Thyroid gland (tissue), 4 donors: ENCODE measurements around the gene KLHL17. TPM values are rescaled to one million over a fixed set of nuclear protein-coding genes. Genes with fewer than 3 reads are reported as not detected.
A peak's percentile ranks its signal among the peaks of the same experiment; 100 is the strongest.
"Not testable (repeated sequence)": the region's sequence is repeated elsewhere in the genome, so short reads cannot be mapped to it uniquely, and the experiment has no call there.

Experiments
- DNase-seq, 2 donors: peaks; one replicate each; pipeline ENCODE4 v3.0.0-alpha.2; 2019
- H3K27ac ChIP-seq, 3 donors: fragments of 200-600 bp; sonication (generic); 1 replicate in 2 of 3; 2 replicates in 1 of 3; pipeline ENCODE4 v1.5.1; 2016 to 2019; ENCODE audit warnings: mild to moderate bottlenecking in 1 of 3, moderate library complexity in 1 of 3
- H3K27me3 ChIP-seq: fragments of 200-600 bp; sonication (generic); one replicate; pipeline ENCODE4 v1.5.1; 2019
- H3K36me3 ChIP-seq, 2 donors: fragments of 200-600 bp; sonication (generic); one replicate each; pipeline ENCODE4 v1.5.1; 2016 to 2019
- H3K4me1 ChIP-seq, 2 donors: fragments of 200-600 bp; sonication (generic); one replicate each; pipeline ENCODE4 v1.5.1; 2017 to 2019
- H3K4me3 ChIP-seq, 3 donors: fragments of 200-600 bp; sonication (generic); replicated peaks in 1 of 3; 1 replicate in 2 of 3; 2 replicates in 1 of 3; pipeline ENCODE4 v1.5.1; 2016; ENCODE audit warnings: mild to moderate bottlenecking in 1 of 3
- H3K9me3 ChIP-seq: fragments of 200-600 bp; sonication (generic); one replicate; pipeline ENCODE4 v1.5.1; 2017
- CTCF ChIP-seq, 6 experiments: fragments of 200-600 bp in 3 of 6; fragments of 450-650 bp in 3 of 6; sonication (generic) in 3 of 6; IDR thresholded peaks; one replicate each; pipeline ENCODE4 v1.5.1; 2016 to 2019; ENCODE audit warnings: antibody characterized with exemption in 6 of 6, mild to moderate bottlenecking in 2 of 6, inconsistent platforms in 1 of 6, moderate library complexity in 1 of 6
- POLR2A ChIP-seq, 2 donors: fragments of 450-650 bp; IDR thresholded peaks; one replicate each; pipeline ENCODE4 v1.6.1; 2017; ENCODE audit warnings: antibody characterized with exemption in 2 of 2, mild to moderate bottlenecking in 2 of 2, moderate library complexity in 1 of 2
- WGBS, 2 donors: methylation state at CpG; one replicate each; pipeline ENCODE4 v1.1.5; 2017; 5-methylcytosine and 5-hydroxymethylcytosine counted together
- intact Hi-C: fragments of 100-400 bp; cut with DNase I; formaldehyde crosslinking; loops from one replicate; pipeline ENCODE4 v1.15.1; 2023
- total RNA-seq, 4 donors: library from RNA; depleted of rRNA; stranded (reverse); fragments of >200 nt; gene quantifications; one replicate each; pipeline ENCODE4 v1.2.3, GENCODE V29; 2016

KLHL17 gene
- total RNA-seq, 4 donors from 2014 or later: 3.4 to 10.9 (median 10.3) TPM

GRCh38 chr1:974293-974640 lies 13.9 kb downstream of the KLHL17 start:
- Histone ChIP-seq H3K27me3 (peaks cover 6% of the 10 kb centered on the region), H3K36me3 (no peaks in the 10 kb centered on the region), H3K4me1 (peaks cover 5 to 20% of the 10 kb centered on the region in 2 donors), H3K27ac (no peak overlapping the region), H3K4me3 (no peak overlapping the region), H3K9me3 (no peaks in the 10 kb centered on the region)
- DNase-seq: no peak
- 73 to 96% methylated on average over 6 to 11 of the region's 11 CpGs for WGBS, 2 donors
- TF ChIP-seq CTCF (IDR thresholded peaks at IDR 0.05): no peak
- intact Hi-C loops: loop anchor here (5.0 to 10.0 kb wide), 2 partner anchors 72 to 321 kb away; no protein-coding TSS in a partner anchor

DNA sequence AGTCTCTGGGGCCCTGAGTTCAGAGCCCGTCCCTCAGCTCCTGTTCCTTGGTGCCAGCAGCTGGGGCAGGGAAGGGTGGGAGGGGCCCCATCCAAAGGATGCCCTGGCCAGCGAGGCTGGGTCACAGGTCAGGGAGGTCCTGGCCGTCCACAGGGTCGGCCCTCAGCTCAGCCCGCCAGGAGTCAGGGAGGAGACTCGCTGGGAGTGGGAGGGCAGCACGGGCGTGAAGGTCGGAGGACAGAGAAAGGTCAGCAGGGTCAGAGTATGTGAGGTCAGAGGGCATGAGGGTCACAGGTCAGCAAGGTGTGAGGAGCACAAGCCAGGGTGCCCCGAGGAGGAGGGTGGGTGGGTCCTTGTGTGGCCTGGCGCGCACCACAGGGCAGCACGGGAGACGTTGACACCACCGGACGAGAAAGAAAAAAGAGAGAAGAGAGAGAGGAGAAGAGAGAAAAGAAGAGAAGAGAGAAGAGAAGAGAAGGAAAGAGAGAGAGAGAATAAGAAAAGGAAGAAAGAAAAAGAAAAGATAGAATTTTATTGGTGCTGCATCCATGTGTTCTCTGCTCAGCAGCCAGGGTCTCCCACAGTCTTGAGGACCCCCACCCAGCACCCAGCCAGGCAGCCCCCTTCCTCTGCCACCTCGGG lies 14.4 kb downstream of the KLHL17 start:
- Histone ChIP-seq H3K4me1 (peaks cover 5 to 20% of the 10 kb centered on the region in 2 donors), H3K27me3 (peaks cover 6% of the 10 kb centered on the region), H3K9me3 (no peaks in the 10 kb centered on the region), H3K27ac (no peak overlapping the region), H3K4me3 (no peak overlapping the region), H3K36me3 (no peaks in the 10 kb centered on the region)
- no peak for TF ChIP-seq POLR2A (IDR thresholded peaks at IDR 0.05)
- no peak for TF ChIP-seq CTCF (IDR thresholded peaks at IDR 0.05)
- 74 to 76% methylated on average over 15 of the region's 17 CpGs for WGBS, 2 donors
- intact Hi-C loops: loop anchor here (5.0 to 10.0 kb wide), 2 partner anchors 73 to 320 kb away; no protein-coding TSS in a partner anchor
- DNase-seq: no peak

DNA sequence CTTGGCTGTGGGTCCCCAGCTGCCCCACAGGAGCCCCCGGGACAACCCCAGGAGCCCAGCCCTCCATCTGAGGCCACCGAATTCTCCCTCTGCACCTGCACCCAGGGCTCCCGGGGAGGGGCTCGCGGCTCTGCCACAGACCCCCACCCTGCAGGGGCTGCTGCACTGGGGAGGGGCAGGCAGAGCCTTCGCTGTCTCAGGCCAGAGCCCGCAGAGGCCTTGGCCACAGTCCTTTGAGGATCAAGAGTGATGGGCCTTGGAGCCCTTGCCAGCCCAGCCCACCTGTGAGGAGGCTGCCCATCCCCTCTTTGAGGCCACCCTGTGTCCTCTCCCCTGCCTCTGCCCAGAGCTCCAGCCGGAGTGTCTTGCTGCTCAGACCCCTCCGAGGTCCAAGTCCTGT lies 15.0 kb downstream of the KLHL17 start:
- Histone ChIP-seq H3K27me3 (peaks cover 6% of the 10 kb centered on the region), H3K4me1 (peaks cover 5 to 20% of the 10 kb centered on the region in 2 donors), H3K36me3 (no peaks in the 10 kb centered on the region), H3K4me3 (no peak overlapping the region), H3K27ac (no peak overlapping the region), H3K9me3 (no peaks in the 10 kb centered on the region)
- WGBS, 2 donors: 75 to 81% methylated on average over 2 of the region's 9 CpGs
- no peak for TF ChIP-seq POLR2A (IDR thresholded peaks at IDR 0.05)
- TF ChIP-seq CTCF (IDR thresholded peaks at IDR 0.05): no peak
- intact Hi-C loops: loop anchor here (10.0 kb wide), 1 partner anchor 319 kb away; no protein-coding TSS in a partner anchor
- no peak for DNase-seq

DNA sequence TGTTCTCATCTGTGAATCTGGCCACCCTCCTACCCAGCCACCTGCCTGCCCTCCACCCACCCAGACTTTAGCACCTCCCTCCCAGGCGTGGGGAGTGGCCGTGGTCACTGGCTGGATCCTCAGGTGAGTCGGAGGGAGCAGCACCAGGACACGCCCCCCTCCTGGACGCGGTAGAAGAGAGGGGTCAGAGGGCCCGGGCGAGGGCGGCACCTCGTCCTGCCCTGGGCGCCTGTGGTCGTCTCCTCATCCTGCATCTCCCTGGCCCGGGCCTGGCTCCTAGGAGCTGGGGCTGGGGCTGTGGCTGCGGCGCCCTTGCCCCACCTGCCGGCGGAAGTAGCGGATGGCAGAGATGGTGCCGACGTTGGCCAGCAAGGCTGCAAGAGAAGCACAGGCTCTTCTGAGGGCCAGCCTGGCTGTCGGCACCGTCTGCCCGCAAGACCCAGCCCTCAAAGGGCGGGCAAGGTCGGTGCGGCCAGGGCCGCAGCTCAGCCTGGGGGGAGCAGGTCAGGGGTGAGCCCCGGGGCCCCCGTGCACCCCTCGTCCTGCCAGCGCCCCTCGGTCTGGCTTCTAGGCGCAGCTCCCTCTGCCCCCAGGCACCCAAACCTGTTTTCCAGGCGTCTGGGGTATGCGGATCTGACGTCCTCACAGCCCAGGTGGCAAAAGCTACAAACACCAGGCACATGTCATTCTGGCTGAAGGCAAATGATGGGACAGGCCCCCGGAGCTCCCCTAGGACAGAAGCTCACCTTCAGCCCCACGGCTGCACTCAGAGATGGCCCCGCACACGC lies 15.7 kb downstream of the KLHL17 start:
- Histone ChIP-seq H3K4me1 (peaks cover 5 to 20% of the 10 kb centered on the region in 2 donors), H3K36me3 (no peaks in the 10 kb centered on the region), H3K4me3 (no peak overlapping the region), H3K27ac (no peak overlapping the region), H3K27me3 (peaks cover 4% of the 10 kb centered on the region), H3K9me3 (no peaks in the 10 kb centered on the region)
- TF ChIP-seq CTCF (IDR thresholded peaks at IDR 0.05) (peak in 5 of 6 experiments; percentile 32 to 74 (median 54)), POLR2A (IDR thresholded peaks at IDR 0.05) (no peak)
- intact Hi-C loops: loop anchor here (10.0 kb wide), 1 partner anchor 319 kb away; no protein-coding TSS in a partner anchor
- 4 to 5% methylated on average over 11 to 22 of the region's 40 CpGs for WGBS, 2 donors
- DNase-seq: peak; percentile 71 to 73

DNA sequence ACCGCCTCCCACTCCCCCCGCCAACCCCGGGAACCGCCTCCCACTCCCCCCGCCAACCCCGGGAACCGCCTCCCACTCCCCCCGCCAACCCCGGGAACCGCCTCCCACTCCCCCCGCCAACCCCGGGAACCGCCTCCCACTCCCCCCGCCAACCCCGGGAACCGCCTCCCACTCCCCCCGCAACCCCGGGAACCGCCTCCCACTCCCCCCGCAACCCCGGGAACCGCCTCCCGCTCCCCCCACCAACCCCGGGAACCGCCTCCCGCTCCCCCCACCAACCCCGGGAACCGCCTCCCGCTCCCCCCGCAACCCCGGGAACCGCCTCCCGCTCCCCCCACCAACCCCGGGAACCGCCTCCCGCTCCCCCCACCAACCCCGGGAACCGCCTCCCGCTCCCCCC lies 16.4 kb downstream of the KLHL17 start:
- intact Hi-C loops: loop anchor here (10.0 kb wide), 1 partner anchor 318 kb away; no protein-coding TSS in a partner anchor
- H3K4me3 ChIP-seq, DNase-seq, H3K36me3 ChIP-seq, H3K9me3 ChIP-seq, H3K27ac ChIP-seq, H3K27me3 ChIP-seq: not testable (repeated sequence)
- no CpG with 5 or more reads among the region's 39 CpGs for WGBS, 2 donors
- H3K4me1 ChIP-seq: peaks cover 5 to 20% of the 10 kb centered on the region in 2 donors
